LNCAP (cell line): Measurements from ENCODE around the gene CNN3.

Experiments used
- CTCF ChIP-seq: fragments of 450-650 bp; IDR thresholded peaks from 2 replicates; pipeline ENCODE4 v1.5.1; 2017; ENCODE audit warnings: mild to moderate bottlenecking

The CNN3 gene

GRCh38 chr1:94934551-94934950 is 7.6 kb upstream of the CNN3 start:
- no peak for TF ChIP-seq CTCF

- no peak for TF ChIP-seq CTCF
Measured at GRCh38 chr1:94931254-94931841, 4.4 kb upstream of the CNN3 start.

- TF ChIP-seq CTCF: no peak
Measured at GRCh38 chr1:94929351-94930217, 2.7 kb upstream of the CNN3 start.

- TF ChIP-seq CTCF: no peak
Measured at GRCh38 chr1:94928293-94928939, 1.5 kb upstream of the CNN3 start.

- no peak for TF ChIP-seq CTCF
Measured at GRCh38 chr1:94927405-94928175, 680 bp upstream of the CNN3 start.

- no peak for TF ChIP-seq CTCF
Measured at GRCh38 chr1:94926126-94926914, 590 bp downstream of the CNN3 start.
